HEK293T (cell line): ENCODE measurements around the gene IRAK3.
A peak's percentile ranks its signal among the peaks of the same experiment; 100 is the strongest.

Source experiments
- CTCF ChIA-PET: fragments of 350-600 bp; formaldehyde crosslinking; extraction: SDS; loops from one replicate; lab custom pipeline; 2021; ENCODE audit warnings: antibody characterized with exemption, inconsistent platforms; lab: Yijun Ruan, JAX
- POLR2A ChIA-PET: fragments of 350-600 bp; formaldehyde crosslinking; extraction: SDS; loops from one replicate; lab custom pipeline; 2020; ENCODE audit warnings: antibody characterized with exemption, inconsistent platforms; lab: Yijun Ruan, JAX
- DNase-seq: peaks from one replicate; pipeline ENCODE4 v3.0.0; 2012; ENCODE audit warnings: mixed read lengths; ENCODE audit errors: extremely low spot score
- ARNT ChIP-seq: fragments of 450-650 bp; IDR thresholded peaks from 2 replicates; pipeline ENCODE4 v1.6.1; 2017; ENCODE audit warnings: mild to moderate bottlenecking
- BHLHE40 ChIP-seq: fragments of 450-650 bp; IDR thresholded peaks from 2 replicates; pipeline ENCODE4 v1.6.1; 2016; ENCODE audit warnings: mild to moderate bottlenecking, moderate library complexity, borderline replicate concordance
- CTBP1 ChIP-seq: fragments of 450-650 bp; IDR thresholded peaks from 2 replicates; pipeline ENCODE4 v1.6.1; 2016; ENCODE audit warnings: borderline replicate concordance
- ELF4 ChIP-seq: fragments of 450-650 bp; IDR thresholded peaks from 2 replicates; pipeline ENCODE4 v1.6.1; 2017; ENCODE audit warnings: antibody characterized with exemption
- FOXA1 ChIP-seq: fragments of 450-650 bp; IDR thresholded peaks from 2 replicates; pipeline ENCODE4 v1.6.1; 2016; ENCODE audit warnings: mild to moderate bottlenecking
- FOXK2 ChIP-seq: fragments of 450-650 bp; IDR thresholded peaks from 2 replicates; pipeline ENCODE4 v1.6.1; 2016; ENCODE audit warnings: mild to moderate bottlenecking
- FOXM1 ChIP-seq: fragments of 450-650 bp; IDR thresholded peaks from 2 replicates; pipeline ENCODE4 v1.6.1; 2017; ENCODE audit warnings: mild to moderate bottlenecking, borderline replicate concordance
- HDGF ChIP-seq: fragments of 450-650 bp; IDR thresholded peaks from 2 replicates; pipeline ENCODE4 v1.6.1; 2017; ENCODE audit warnings: antibody characterized with exemption, borderline replicate concordance
- L3MBTL2 ChIP-seq: fragments of 450-650 bp; conservative IDR thresholded peaks from 2 replicates; pipeline ENCODE4 v1.6.1; 2016; ENCODE audit warnings: mild to moderate bottlenecking
- LEF1 ChIP-seq: fragments of 450-650 bp; IDR thresholded peaks from 2 replicates; pipeline ENCODE4 v1.6.1; 2017; ENCODE audit warnings: mild to moderate bottlenecking, borderline replicate concordance
- NFRKB ChIP-seq: fragments of 450-650 bp; IDR thresholded peaks from 2 replicates; pipeline ENCODE4 v1.6.1; 2016; ENCODE audit warnings: mild to moderate bottlenecking, moderate library complexity
- SP1 ChIP-seq: fragments of 450-650 bp; IDR thresholded peaks from 2 replicates; pipeline ENCODE4 v1.6.1; 2017
- SUZ12 ChIP-seq: fragments of 450-650 bp; IDR thresholded peaks from 2 replicates; pipeline ENCODE4 v1.6.1; 2016; ENCODE audit warnings: mild to moderate bottlenecking
- TARDBP ChIP-seq: fragments of 450-650 bp; IDR thresholded peaks from 2 replicates; pipeline ENCODE4 v1.6.1; 2016
- ZNF384 ChIP-seq: fragments of 450-650 bp; IDR thresholded peaks from 2 replicates; pipeline ENCODE4 v1.6.1; 2016
- TF ChIP-seq, protein P1 (sequence below): fragments of 450-650 bp; IDR thresholded peaks from 2 replicates; pipeline ENCODE4 v1.6.1; 2016

The IRAK3 gene

DNA sequence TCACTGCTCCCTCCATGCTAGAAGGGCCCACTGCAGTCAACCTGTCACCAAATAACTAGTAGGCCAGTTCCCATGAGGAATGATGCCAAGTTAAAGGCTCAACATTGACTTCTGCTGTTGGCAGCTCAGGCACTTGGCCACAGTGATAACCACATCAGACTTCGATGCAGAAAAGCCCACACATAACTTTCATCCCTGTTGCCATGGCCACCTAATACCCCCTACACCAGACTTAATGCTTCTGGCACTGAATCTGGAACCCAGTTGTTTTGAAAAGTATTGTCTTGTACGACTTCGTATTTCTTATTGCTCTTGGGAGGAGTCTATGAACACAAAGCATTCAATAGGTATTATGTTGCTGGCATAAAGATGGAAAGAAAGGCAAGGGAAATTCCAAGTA is 69.0 kb downstream of the IRAK3 start:
- CTCF ChIA-PET, result no interaction called here

DNA sequence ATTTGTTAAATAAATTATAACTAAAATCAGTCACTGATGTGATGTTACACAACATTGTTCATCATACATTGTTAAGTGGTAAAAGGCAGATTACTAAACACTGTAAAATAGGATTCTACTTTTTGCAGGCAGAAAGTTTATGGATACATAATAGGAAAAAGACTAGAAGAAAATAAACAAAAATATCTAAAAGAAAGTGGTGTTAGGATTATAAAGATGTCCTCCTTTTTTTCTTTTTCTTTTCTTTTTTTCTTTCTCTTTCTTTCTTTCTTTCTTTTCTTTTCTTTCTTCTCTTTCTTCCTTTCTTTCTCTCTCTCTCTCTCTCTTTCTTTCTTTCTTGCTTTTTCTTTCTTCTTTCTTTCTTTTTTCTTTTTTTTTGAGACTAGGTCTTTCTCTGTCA is 73.7 kb downstream of the IRAK3 start:
- CTCF ChIA-PET, result no interaction called here

More for the DNA sequence above, 69.0 kb downstream of the IRAK3 start:
- POLR2A ChIA-PET, result interaction anchor here (1.3 kb wide), 1 partner anchor 15 kb away, joined by 3 read pairs; no protein-coding TSS in a partner anchor
- no peak for TF ChIP-seq ARNT
- no peak for TF ChIP-seq LEF1
- TF ChIP-seq ELF4, result no peak
- no peak for TF ChIP-seq HDGF
- TF ChIP-seq SUZ12, result no peak
- no peak for DNase-seq

DNA sequence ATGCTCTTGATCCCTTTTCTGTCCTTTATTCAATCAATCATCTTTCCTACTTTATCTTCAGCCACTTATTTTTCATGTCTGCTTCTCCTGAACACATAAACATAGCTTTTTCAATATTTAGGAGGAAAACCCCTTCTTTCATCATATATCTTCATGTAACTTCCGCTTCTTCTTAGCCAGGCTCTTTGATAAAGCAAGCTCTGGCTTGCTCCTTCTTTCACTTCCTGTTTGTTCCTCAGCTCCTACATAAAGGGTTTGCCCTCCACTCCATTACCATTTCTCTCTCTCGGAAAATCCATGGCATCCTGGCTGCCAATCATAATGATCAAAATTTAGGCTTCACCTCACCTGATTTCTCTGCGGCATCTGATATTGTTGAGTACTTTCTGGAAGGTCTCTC is 79.5 kb downstream of the IRAK3 start:
- DNase-seq, result no peak
- TF ChIP-seq L3MBTL2, result no peak
- no peak for TF ChIP-seq FOXA1
- TF ChIP-seq CTBP1, result no peak
- TF ChIP-seq LEF1, result no peak
- TF ChIP-seq, protein P1, sequence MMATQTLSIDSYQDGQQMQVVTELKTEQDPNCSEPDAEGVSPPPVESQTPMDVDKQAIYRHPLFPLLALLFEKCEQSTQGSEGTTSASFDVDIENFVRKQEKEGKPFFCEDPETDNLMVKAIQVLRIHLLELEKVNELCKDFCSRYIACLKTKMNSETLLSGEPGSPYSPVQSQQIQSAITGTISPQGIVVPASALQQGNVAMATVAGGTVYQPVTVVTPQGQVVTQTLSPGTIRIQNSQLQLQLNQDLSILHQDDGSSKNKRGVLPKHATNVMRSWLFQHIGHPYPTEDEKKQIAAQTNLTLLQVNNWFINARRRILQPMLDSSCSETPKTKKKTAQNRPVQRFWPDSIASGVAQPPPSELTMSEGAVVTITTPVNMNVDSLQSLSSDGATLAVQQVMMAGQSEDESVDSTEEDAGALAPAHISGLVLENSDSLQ, result no peak
- no peak for TF ChIP-seq HDGF
- TF ChIP-seq SUZ12, result no peak
- no peak for TF ChIP-seq TARDBP
- no peak for TF ChIP-seq NFRKB
- TF ChIP-seq ARNT, result no peak
- TF ChIP-seq ELF4, result no peak
- TF ChIP-seq SP1, result no peak
- no peak for TF ChIP-seq BHLHE40
- TF ChIP-seq ZNF384, result no peak
- TF ChIP-seq FOXM1, result no peak
- CTCF ChIA-PET, result no interaction called here
- POLR2A ChIA-PET, result no interaction called here

More for the DNA sequence above, 73.7 kb downstream of the IRAK3 start:
- POLR2A ChIA-PET, result no interaction called here
- DNase-seq, result no peak
- TF ChIP-seq SUZ12 (no peak), ZNF384 (no peak), L3MBTL2 (no peak), SP1 (no peak), FOXM1 (no peak), BHLHE40 (no peak), TARDBP (no peak)
- TF ChIP-seq, protein P1, result no peak

DNA sequence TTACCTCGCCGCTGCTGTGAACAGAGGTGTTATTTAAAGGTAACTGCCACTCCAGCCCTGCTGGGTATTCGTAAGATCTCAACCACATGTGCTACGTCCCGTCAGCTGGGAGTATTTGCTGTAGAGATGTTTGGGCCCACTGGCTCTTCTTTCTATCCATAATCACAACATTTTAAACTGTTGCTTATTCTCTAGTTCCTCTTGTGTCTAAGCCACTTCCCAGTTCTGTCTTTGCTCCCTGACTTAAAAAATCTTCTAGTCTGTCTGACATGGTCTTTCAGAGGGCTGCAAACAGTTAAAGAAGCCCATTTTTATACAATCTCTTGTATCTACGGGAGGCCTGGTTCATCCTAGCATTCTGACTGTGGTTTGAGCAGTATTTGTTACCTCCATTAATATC is 80.1 kb downstream of the IRAK3 start:
- TF ChIP-seq ZNF384 (no peak), ELF4 (no peak), FOXA1 (no peak), TARDBP (no peak), L3MBTL2 (no peak), CTBP1 (no peak)
- CTCF ChIA-PET, result interaction anchor here (1.1 to 1.6 kb wide), 5 partner anchors 10 to 139 kb away, joined by 3 to 7 read pairs (median 4); partner anchors contain the start of gene HELB
- POLR2A ChIA-PET, result no interaction called here
- DNase-seq, result no peak

DNA sequence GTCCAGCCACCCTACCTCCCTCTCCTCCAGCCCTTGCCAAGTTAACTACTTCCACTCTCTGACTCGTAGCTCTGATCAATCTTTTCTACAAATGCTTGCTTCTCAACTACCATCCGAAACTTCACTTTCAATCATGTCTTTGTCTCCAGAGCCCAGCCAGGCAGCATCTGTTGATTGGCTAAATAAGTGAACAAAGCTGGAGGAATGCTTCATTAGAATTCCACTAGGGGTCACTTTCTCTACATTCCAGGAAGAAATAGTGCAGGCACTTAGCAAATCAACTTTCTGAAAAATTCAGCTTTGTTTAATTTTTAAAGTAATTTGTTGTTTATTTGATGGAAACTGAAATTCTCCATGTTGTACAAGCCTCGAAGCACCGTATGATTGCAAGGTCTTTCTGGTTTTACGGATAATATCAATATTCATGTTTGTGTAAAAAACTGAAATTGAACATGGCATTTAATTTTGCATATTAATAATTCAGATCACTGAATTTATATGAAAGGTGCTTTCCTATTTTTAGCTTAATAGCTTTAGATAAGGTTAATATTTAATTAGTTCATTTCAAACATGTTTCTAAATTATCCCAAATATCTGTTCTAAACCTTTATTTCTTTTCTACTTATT is 80.9 kb downstream of the IRAK3 start:
- ChIA-PET POLR2A (no interaction called here), CTCF (interaction anchor here (0.7 to 1.6 kb wide), 7 partner anchors 9 to 217 kb away, joined by 3 to 7 read pairs (median 3); partner anchors contain the start of gene HELB)
- DNase-seq, result peak; percentile 55
- TF ChIP-seq FOXA1 (no peak), TARDBP (no peak), SP1 (no peak), ELF4 (no peak), FOXK2 (no peak), LEF1 (no peak), FOXM1 (no peak), BHLHE40 (no peak)
- TF ChIP-seq, protein P1, result no peak

DNA sequence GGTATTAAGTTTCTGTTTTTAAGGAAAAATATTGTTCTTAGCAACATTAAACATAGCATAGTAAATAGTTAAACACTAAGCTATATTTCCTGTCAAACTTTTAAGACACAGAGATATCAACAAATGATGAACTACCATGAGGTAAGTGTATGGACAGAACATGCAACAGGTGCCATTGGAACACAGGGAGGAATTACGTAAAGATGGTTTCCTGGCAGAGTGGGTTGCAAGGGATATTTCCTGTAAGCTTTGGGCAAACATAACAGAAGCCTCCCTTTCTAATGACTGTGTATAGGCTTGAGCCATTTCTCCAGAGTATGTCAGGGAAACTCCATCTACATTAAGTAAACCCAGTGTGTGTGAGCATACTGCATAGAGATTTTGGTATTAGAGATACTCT is 81.6 kb downstream of the IRAK3 start:
- CTCF ChIA-PET, result interaction anchor here (0.6 to 1.6 kb wide), 4 partner anchors 8 to 394 kb away, joined by 3 to 7 read pairs (median 4); partner anchors contain the start of gene HELB
- TF ChIP-seq ZNF384 (no peak), FOXA1 (no peak), ARNT (no peak), SUZ12 (no peak), FOXM1 (no peak)
- TF ChIP-seq, protein P1, result no peak
- no peak for DNase-seq
- POLR2A ChIA-PET, result no interaction called here
